H1 (cell line): ENCODE results near the gene FGFRL1. TPM values are rescaled to one million over a fixed set of nuclear protein-coding genes. Genes with fewer than 3 reads are reported as not detected.

ENCODE experiments used
- CTCF ChIA-PET: fragments of 300-600 bp; sonication (Branson Sonifier 250); formaldehyde crosslinking; loops from one replicate; lab custom pipeline; 2021; ENCODE audit not compliant: partially characterized antibody; lab: Charles Lee
- POLR2A ChIA-PET: fragments of 300-600 bp; sonication (Branson Sonifier 250); formaldehyde crosslinking; loops from one replicate; lab custom pipeline; 2021; ENCODE audit warnings: inconsistent platforms; ENCODE audit not compliant: partially characterized antibody; lab: Charles Lee
- DNase-seq, 2 experiments: peaks; one replicate each; pipeline versions ENCODE4 v3.0.0 to v3.0.0-alpha.2; 2010 to 2022; ENCODE audit warnings: low spot score in 2 of 2, low read depth in 1 of 2, mixed read lengths in 1 of 2
- FAIRE-seq: peaks from 2 replicates; lab custom pipeline; 2011; peaks lifted over from hg19 to GRCh38; lab: Jason Lieb, UNC
- H2AFZ ChIP-seq: 2 replicates; pipeline ENCODE4 v1.8.1; 2012; ENCODE audit warnings: low read length, inconsistent platforms
- H2AK5ac ChIP-seq: 2 replicates; pipeline ENCODE4 v1.6.1; 2013; ENCODE audit warnings: low read depth, low read length
- H2BK120ac ChIP-seq: replicated peaks from 2 replicates; pipeline ENCODE3; 2013; ENCODE audit warnings: low read depth, low read length, inconsistent platforms
- H2BK12ac ChIP-seq: 2 replicates; pipeline ENCODE4 v1.6.1; 2013; ENCODE audit warnings: low read depth, low read length
- H2BK15ac ChIP-seq: 2 replicates; pipeline ENCODE4 v1.6.1; 2013; ENCODE audit warnings: low read length
- H2BK20ac ChIP-seq: 2 replicates; pipeline ENCODE4 v1.6.1; 2013; ENCODE audit warnings: low read length
- H2BK5ac ChIP-seq: 2 replicates; pipeline ENCODE4 v1.6.1; 2013; ENCODE audit warnings: low read depth, low read length
- H3K14ac ChIP-seq: 2 replicates; pipeline ENCODE4 v1.6.1; 2013; ENCODE audit warnings: inconsistent platforms; ENCODE audit not compliant: insufficient read length
- H3K18ac ChIP-seq: 2 replicates; pipeline ENCODE4 v1.6.1; 2013; ENCODE audit warnings: low read length; ENCODE audit errors: extremely low read depth
- H3K23ac ChIP-seq: 2 replicates; pipeline ENCODE4 v1.6.1; 2013; ENCODE audit warnings: inconsistent platforms; ENCODE audit not compliant: insufficient read length
- H3K23me2 ChIP-seq: 2 replicates; pipeline ENCODE4 v1.6.1; 2013; ENCODE audit warnings: low read depth, low read length
- H3K27ac ChIP-seq: 2 replicates; pipeline ENCODE4 v1.6.1; 2011; ENCODE audit warnings: low read depth, low read length, inconsistent platforms
- H3K27me3 ChIP-seq, 4 experiments: replicated peaks in 1 of 4; 1 replicate in 1 of 4; 2 replicates in 3 of 4; pipeline versions ENCODE4 v1.6.1 to v1.8.1; 2011 to 2013; ENCODE audit warnings: low read length in 3 of 4, mild to moderate bottlenecking in 3 of 4, inconsistent platforms in 2 of 4, mixed read lengths in 2 of 4, moderate library complexity in 1 of 4; ENCODE audit not compliant: control insufficient read depth in 3 of 4, insufficient read depth in 3 of 4; ENCODE audit errors: extremely low read depth in 1 of 4
- H3K36me3 ChIP-seq, 4 experiments: 2 replicates each; pipeline versions ENCODE4 v1.6.1 to v1.8.1; 2011 to 2013; ENCODE audit warnings: mild to moderate bottlenecking in 4 of 4, low read length in 3 of 4, moderate library complexity in 2 of 4, control low read depth in 1 of 4, inconsistent platforms in 1 of 4; ENCODE audit not compliant: insufficient read depth in 4 of 4, control insufficient read depth in 2 of 4
- H3K4ac ChIP-seq: replicated peaks from 2 replicates; pipeline ENCODE3; 2013; ENCODE audit warnings: low read length, low read depth, mixed read lengths, inconsistent platforms; ENCODE audit not compliant: insufficient read length
- H3K4me1 ChIP-seq, 4 experiments: replicated peaks in 1 of 4; 1 replicate in 1 of 4; 2 replicates in 3 of 4; pipeline versions ENCODE4 v1.6.1 to v1.8.1; 2011 to 2013; ENCODE audit warnings: low read length in 3 of 4, inconsistent platforms in 2 of 4, mixed read lengths in 1 of 4; ENCODE audit not compliant: insufficient read depth in 4 of 4, control insufficient read depth in 3 of 4
- H3K4me2 ChIP-seq, 2 experiments: 2 replicates each; pipeline versions ENCODE4 v1.6.1 to v1.8.1; 2011 to 2013; ENCODE audit warnings: low read depth in 2 of 2, low read length in 2 of 2, control low read depth in 1 of 2, inconsistent platforms in 1 of 2, mild to moderate bottlenecking in 1 of 2; ENCODE audit not compliant: insufficient read depth in 1 of 2
- H3K4me3 ChIP-seq, 4 experiments: fragments of 200-600, 300-600 bp in 1 of 4; sonication (generic), shearing (Covaris generic), sonication (Bioruptor Twin) in 1 of 4; 2 replicates each; pipeline versions ENCODE4 v1.5.1 to v1.8.1; 2011 to 2016; ENCODE audit warnings: low read length in 4 of 4, low read depth in 3 of 4, control low read depth in 2 of 4, inconsistent platforms in 2 of 4, mild to moderate bottlenecking in 2 of 4, mixed read lengths in 1 of 4, moderate library complexity in 1 of 4; ENCODE audit not compliant: insufficient read depth in 2 of 4; ENCODE audit errors: extremely low read depth in 1 of 4
- H3K56ac ChIP-seq: replicated peaks from 2 replicates; pipeline ENCODE3; 2013; ENCODE audit warnings: low read depth, mild to moderate bottlenecking, mixed read lengths, low read length, inconsistent platforms; ENCODE audit not compliant: insufficient read length
- H3K79me1 ChIP-seq: 2 replicates; pipeline ENCODE4 v1.6.1; 2013; ENCODE audit warnings: low read depth, low read length, control low read depth
- H3K79me2 ChIP-seq, 2 experiments: 2 replicates each; pipeline versions ENCODE4 v1.6.1 to v1.8.1; 2012 to 2013; ENCODE audit warnings: low read length in 2 of 2, mild to moderate bottlenecking in 2 of 2, inconsistent platforms in 1 of 2; ENCODE audit not compliant: insufficient read depth in 2 of 2, control insufficient read depth in 1 of 2
- H3K9ac ChIP-seq, 4 experiments: replicated peaks in 1 of 4; 1 replicate in 1 of 4; 2 replicates in 3 of 4; pipeline versions ENCODE4 v1.6.1 to v1.8.1; 2011 to 2013; ENCODE audit warnings: low read depth in 3 of 4, low read length in 3 of 4, control low read depth in 2 of 4, mild to moderate bottlenecking in 2 of 4, moderate library complexity in 2 of 4, inconsistent platforms in 1 of 4; ENCODE audit errors: extremely low read depth in 1 of 4
- H3K9me3 ChIP-seq, 2 experiments: 2 replicates each; pipeline versions ENCODE4 v1.6.1 to v1.8.1; 2012 to 2013; ENCODE audit warnings: mild to moderate bottlenecking in 2 of 2, moderate library complexity in 2 of 2, control low read depth in 1 of 2, inconsistent platforms in 1 of 2, low read depth in 1 of 2, low read length in 1 of 2, mixed read lengths in 1 of 2; ENCODE audit not compliant: insufficient read depth in 2 of 2
- H4K20me1 ChIP-seq, 2 experiments: replicated peaks in 1 of 2; 2 replicates each; pipeline versions ENCODE3 to v1.8.1; 2011 to 2013; ENCODE audit warnings: inconsistent platforms in 2 of 2, low read length in 2 of 2, mild to moderate bottlenecking in 1 of 2; ENCODE audit not compliant: insufficient read depth in 2 of 2, control insufficient read depth in 1 of 2
- H4K5ac ChIP-seq: 2 replicates; pipeline ENCODE4 v1.6.1; 2013; ENCODE audit warnings: low read length, low read depth, mixed read lengths, inconsistent platforms; ENCODE audit not compliant: insufficient read length
- H4K8ac ChIP-seq: 2 replicates; pipeline ENCODE4 v1.8.0; 2013; ENCODE audit warnings: mild to moderate bottlenecking, moderate library complexity, low read length, inconsistent platforms; ENCODE audit not compliant: insufficient read depth; ENCODE audit errors: extremely low read depth
- H4K91ac ChIP-seq: replicated peaks from 2 replicates; pipeline ENCODE3; 2013; ENCODE audit warnings: low read length, mixed read lengths, inconsistent platforms; ENCODE audit not compliant: insufficient read length
- KDM4A ChIP-seq: IDR thresholded peaks from one replicate; pipeline ENCODE4 v1.7.1; 2012; ENCODE audit warnings: low read depth, mild to moderate bottlenecking, moderate library complexity, low read length, inconsistent platforms; ENCODE audit not compliant: severe bottlenecking
- KDM5A ChIP-seq: fragments of 200-600 bp; IDR thresholded peaks from 2 replicates; pipeline ENCODE4 v1.7.1; 2012; ENCODE audit warnings: mild to moderate bottlenecking, low read length, inconsistent platforms, mixed read lengths
- PHF8 ChIP-seq: fragments of 200-600 bp; sonication (generic); conservative IDR thresholded peaks from 2 replicates; pipeline ENCODE4 v1.7.1; 2012; ENCODE audit warnings: low read depth, mild to moderate bottlenecking, inconsistent platforms, low read length, moderate library complexity
- SIX5 ChIP-seq: IDR thresholded peaks from 2 replicates; pipeline ENCODE4 v1.6.1; 2011; ENCODE audit warnings: mild to moderate bottlenecking, low read depth, low read length
- SRF ChIP-seq: IDR thresholded peaks from 2 replicates; pipeline ENCODE4 v1.6.1; 2011; ENCODE audit warnings: mild to moderate bottlenecking, low read depth, low read length, moderate library complexity
- TAF7 ChIP-seq: optimal IDR thresholded peaks from 2 replicates; pipeline ENCODE3; 2011; ENCODE audit warnings: low read depth, mild to moderate bottlenecking, inconsistent platforms, low read length, moderate library complexity, borderline replicate concordance
- TEAD4 ChIP-seq: IDR thresholded peaks from 2 replicates; pipeline ENCODE4 v1.6.1; 2012; ENCODE audit warnings: low read depth, low read length, inconsistent platforms, mixed read lengths
- WGBS, 2 experiments: shearing (Covaris generic) in 1 of 2; methylation state at CpG; one replicate each; pipeline versions ENCODE4 v1.1.6 to v1.1.7; 2013 to 2015; ENCODE audit warnings: low lambda C conversion rate in 2 of 2, mixed read lengths in 2 of 2, inconsistent platforms in 1 of 2, low coverage in 1 of 2, missing lambda C conversion rate in 1 of 2; ENCODE audit not compliant: insufficient replicate concordance in 2 of 2, insufficient coverage in 1 of 2, insufficient read length in 1 of 2; ENCODE audit errors: extremely low coverage in 1 of 2, missing lambda C conversion rate in 1 of 2; 5-methylcytosine and 5-hydroxymethylcytosine counted together
- polyA plus RNA-seq, 7 experiments: library from polyadenylated mRNA; depleted of rRNA in 3 of 7; stranded (reverse) in 5 of 7; unstranded in 2 of 7; fragments of >200 nt in 5 of 7; fragments of 200-250 nt in 2 of 7; gene quantifications; 1 replicate in 5 of 7; 2 replicates in 1 of 7; 4 replicates in 1 of 7; pipeline versions ENCODE4 v1.2.1 to v1.2.3, GENCODE V29; 2011 to 2013; ENCODE audit warnings: missing spikeins in 2 of 7, mixed read lengths in 2 of 7
- total RNA-seq: library from RNA; stranded (reverse); fragmentation: NEBNext Ultra II Directional; extraction: Animal tissue kit (Norgen Biotek cat#: 25700); gene quantifications from 2 replicates; pipeline ENCODE4 v1.2.1, GENCODE V29; 2021

Gene FGFRL1
- total and polyA plus RNA-seq, 2 of the 8 experiments (the other 6 are each of a cell fraction or from before 2014, with no cell fraction given): 18.9 to 34.6 TPM

DNA sequence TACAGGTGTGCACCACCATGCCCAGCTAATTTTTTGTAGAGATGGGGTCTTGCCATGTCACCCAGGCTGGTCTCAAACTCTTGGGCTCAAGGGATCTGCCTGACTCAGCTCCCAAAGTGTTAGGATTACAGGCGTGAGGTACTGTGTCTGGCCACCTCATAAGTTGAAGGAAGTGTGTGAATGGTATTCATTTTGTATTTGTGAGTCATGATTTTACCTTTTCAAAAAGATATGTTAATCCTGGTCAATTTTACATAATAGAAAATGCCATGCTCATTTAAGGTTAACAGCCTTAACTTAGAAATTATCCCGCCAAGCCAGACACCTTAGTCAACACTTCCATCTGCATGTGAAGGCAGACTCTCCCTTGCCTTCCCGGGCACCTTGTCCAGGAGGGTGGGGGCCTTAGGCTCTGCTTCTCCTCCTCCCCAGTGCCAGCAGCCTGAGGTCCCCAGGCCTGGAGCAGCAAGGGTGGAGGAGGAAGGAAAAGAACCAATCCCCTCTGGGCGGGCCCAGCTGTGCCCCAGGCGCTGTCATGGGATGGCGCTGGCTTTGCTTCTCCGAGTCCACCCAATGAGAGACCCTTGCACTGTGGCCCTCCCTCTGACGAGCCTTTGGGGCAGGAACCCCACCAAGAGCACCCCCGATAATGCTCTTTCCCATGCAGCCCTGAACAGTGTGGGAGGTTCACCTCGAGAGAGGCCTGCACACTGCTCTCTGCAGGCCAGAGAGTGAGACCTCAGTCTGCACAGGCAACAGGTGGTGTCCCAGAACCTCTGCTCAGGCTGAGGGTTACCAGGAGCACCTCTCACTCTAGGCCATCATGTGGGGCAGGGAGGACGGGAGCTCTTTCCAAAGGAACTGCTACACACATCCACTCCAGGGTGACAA is 64.6 kb downstream of the FGFRL1 start:
- no peak overlapping the region for H2BK15ac ChIP-seq
- no peak overlapping the region for H3K4me3 ChIP-seq
- H3K79me2 ChIP-seq: no peaks in the 10 kb centered on the region
- H3K27ac ChIP-seq: no peak overlapping the region
- TF ChIP-seq TAF7: no peak
- TF ChIP-seq TEAD4: no peak
- TF ChIP-seq KDM5A: no peak
- TF ChIP-seq KDM4A: no peak
- TF ChIP-seq SRF: no peak
- TF ChIP-seq SIX5: no peak
- no peak for TF ChIP-seq PHF8
- TF ChIP-seq, all 59 proteins: peak for 0
- Histone ChIP-seq H3K79me1 (no peaks in the 10 kb centered on the region), H3K4ac (no peak overlapping the region), H4K8ac (0 out of 2 replicates have a peak overlapping the region, but pooled peaks have one; percentile 2), H3K23me2 (no peaks in the 10 kb centered on the region), H3K4me1 (no peaks in the 10 kb centered on the region), H2AK5ac (no peak overlapping the region), H2BK5ac (no peak overlapping the region), H4K20me1 (no peaks in the 10 kb centered on the region), H4K5ac (no peak overlapping the region), H3K18ac (no peak overlapping the region), H3K27me3 (no peaks in the 10 kb centered on the region), H3K9ac (no peak overlapping the region), H2BK120ac (no peak overlapping the region), H2BK12ac (no peak overlapping the region), H3K56ac (no peak overlapping the region), H3K36me3 (no peaks in the 10 kb centered on the region), H3K14ac (no peak overlapping the region), H3K23ac (no peak overlapping the region), H2AFZ (no peak overlapping the region), H3K9me3 (peaks cover 0 to 2% of the 10 kb centered on the region in 2 experiments; a peak in 1 of 4 replicates), H3K4me2 (no peak overlapping the region), H4K91ac (no peak overlapping the region), H2BK20ac (no peak overlapping the region)
- POLR2A ChIA-PET: no interaction called here
- DNase-seq (no peak), FAIRE-seq (no peak)
- 87% methylated on average over 11 of the region's 11 CpGs; no CpG with 5 or more reads in 1 of the 2 experiments for WGBS, 2 experiments
- CTCF ChIA-PET: interaction anchor here (0.6 to 4.2 kb wide), 4 partner anchors 16 to 436 kb away, joined by 3 to 19 read pairs (median 4); no protein-coding TSS in a partner anchor
